SK-N-MC (cell line): ENCODE data around the gene TACC3.

Source experiments
- EZH2 ChIP-seq: fragments of 200-600 bp; sonication (generic); IDR thresholded peaks from one replicate; pipeline ENCODE4 v1.6.1; 2017; ENCODE audit warnings: antibody characterized with exemption
- POLR2AphosphoS5 ChIP-seq: IDR thresholded peaks from 2 replicates; pipeline ENCODE4 v1.6.1; 2012; ENCODE audit warnings: mild to moderate bottlenecking, low read depth, low read length, borderline replicate concordance

DNA sequence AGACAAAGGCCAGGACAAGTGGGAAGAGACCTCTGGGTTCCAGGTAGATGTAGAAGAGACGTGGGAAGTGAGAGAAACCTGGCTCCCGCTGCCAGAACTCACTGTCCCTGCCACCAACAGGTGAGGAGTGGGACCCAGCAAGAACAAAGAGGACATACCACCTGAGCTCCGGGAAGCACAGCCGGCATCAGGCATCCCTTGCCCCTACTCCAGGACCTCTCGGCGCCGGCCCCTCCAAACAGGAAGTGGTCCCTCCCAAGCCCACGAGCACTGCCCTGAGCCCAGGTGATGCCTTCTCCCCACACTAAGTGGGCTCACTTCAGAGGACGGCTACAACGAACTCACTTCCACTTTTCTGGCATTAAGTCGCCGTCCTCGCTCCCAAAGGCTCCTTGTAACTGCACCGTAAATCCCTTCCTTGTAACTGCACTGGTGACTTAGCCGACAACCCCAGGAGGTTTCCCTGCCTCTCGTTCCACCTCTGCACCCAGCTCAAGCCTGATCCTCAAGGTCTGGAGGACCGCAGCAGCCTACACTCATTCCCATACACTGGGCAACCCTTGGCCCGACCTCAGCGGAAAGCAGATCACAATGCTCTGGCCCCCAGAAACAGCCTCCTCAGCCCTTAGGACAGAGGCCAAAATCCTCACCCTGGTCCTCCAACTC, 46.1 kb upstream of the TACC3 start:
- TF ChIP-seq EZH2, result no peak
- no peak for TF ChIP-seq POLR2AphosphoS5
